Psoas muscle (tissue), 8 donors: Measurements from ENCODE around the gene COL23A1. TPM values are rescaled to one million over a fixed set of nuclear protein-coding genes. Genes with fewer than 3 reads are reported as not detected.

ENCODE experiments used
- ATAC-seq, 4 donors: fragments of 200-7000 bp; cut with Tn5 transposase; one replicate each; pipeline ENCODE4 v1.9.1; 2020; ENCODE audit warnings: moderate library complexity in 3 of 4, mild to moderate bottlenecking in 2 of 4
- DNase-seq, 2 donors: peaks; one replicate each; pipeline ENCODE4 v3.0.0-alpha.2; 2020
- H3K27ac ChIP-seq: fragments of 200-600 bp; one replicate; pipeline ENCODE4 v1.8.0; 2022
- H3K27me3 ChIP-seq, 3 donors: fragments of 200-600 bp in 1 of 3; one replicate each; pipeline versions ENCODE4 v1.6.1 to v1.8.0; 2013 to 2022; ENCODE audit warnings: low read length in 2 of 3, mild to moderate bottlenecking in 2 of 3, moderate library complexity in 1 of 3; ENCODE audit not compliant: insufficient read depth in 3 of 3
- H3K36me3 ChIP-seq, 2 donors: fragments of 200-600 bp in 1 of 2; one replicate each; pipeline versions ENCODE4 v1.6.1 to v1.8.0; 2013 to 2022; ENCODE audit warnings: low read depth in 1 of 2, mild to moderate bottlenecking in 1 of 2, moderate library complexity in 1 of 2; ENCODE audit not compliant: insufficient read depth in 1 of 2
- H3K4me1 ChIP-seq: fragments of 200-600 bp; one replicate; pipeline ENCODE4 v1.8.0; 2022
- H3K4me3 ChIP-seq: fragments of 200-600 bp; one replicate; pipeline ENCODE4 v1.8.0; 2022; ENCODE audit warnings: mild to moderate bottlenecking
- H3K9me3 ChIP-seq: fragments of 200-600 bp; one replicate; pipeline ENCODE4 v1.8.0; 2022
- WGBS, 3 donors: extraction: QIAGEN DNeasy Blood & Tissue Kit; methylation state at CpG; one replicate each; pipeline versions ENCODE4 v1.1.6 to v1.1.7; 2013; 5-methylcytosine and 5-hydroxymethylcytosine counted together
- intact Hi-C, 2 donors: fragments of 100-400 bp; cut with DNase I; formaldehyde crosslinking; loops; one replicate each; pipeline versions ENCODE4 v1.11.0 to v1.14.2; 2022
- polyA plus RNA-seq, 3 donors: library from polyadenylated mRNA; stranded (reverse); fragments of 200-250 nt; gene quantifications; one replicate each; pipeline ENCODE4 v1.2.3, GENCODE V29; 2013
- total RNA-seq, 4 donors: library from RNA; stranded (reverse); fragmentation: NEBNext Ultra II Directional in 2 of 4; extraction: Animal tissue kit (Norgen Biotek cat#: 25700) in 2 of 4; gene quantifications; one replicate each; pipeline versions ENCODE4 v1.2.1 to v1.2.4, GENCODE V29; 2021 to 2023
- TF ChIP-seq, protein P1 (sequence below): fragments of 200-600 bp; IDR thresholded peaks from one replicate; pipeline ENCODE4 v1.8.0; 2022; ENCODE audit warnings: antibody characterized with exemption
- donor health status: healthy with polysubstance abuse.
- donor health status: DM: no; HTN: no; CAD: no; lungs with moderate emphysema.
- donor health status: Bipolar disorder and iron deficiency.
- donor health status: healthy.
- donor health status: DM: yes; HTN: yes; CAD: no.
- donor health status: DM: no; HTN: no; CAD: no.
- donor health status: DM: no; HTN: no; CAD: no.
- donor health status: DM: yes; HTN: yes; CAD: no.

COL23A1 gene
- total and polyA plus RNA-seq, 7 donors, result 0.66 to 3.0 (median 1.2) TPM

- no peaks in the 10 kb centered on the region for H3K4me1 ChIP-seq
- peaks cover 0 to 29% (median 1%) of the 10 kb centered on the region in 3 donors for H3K27me3 ChIP-seq
- intact Hi-C loops, result no loop called here
- no peak overlapping the region for H3K27ac ChIP-seq
- TF ChIP-seq, protein P1, sequence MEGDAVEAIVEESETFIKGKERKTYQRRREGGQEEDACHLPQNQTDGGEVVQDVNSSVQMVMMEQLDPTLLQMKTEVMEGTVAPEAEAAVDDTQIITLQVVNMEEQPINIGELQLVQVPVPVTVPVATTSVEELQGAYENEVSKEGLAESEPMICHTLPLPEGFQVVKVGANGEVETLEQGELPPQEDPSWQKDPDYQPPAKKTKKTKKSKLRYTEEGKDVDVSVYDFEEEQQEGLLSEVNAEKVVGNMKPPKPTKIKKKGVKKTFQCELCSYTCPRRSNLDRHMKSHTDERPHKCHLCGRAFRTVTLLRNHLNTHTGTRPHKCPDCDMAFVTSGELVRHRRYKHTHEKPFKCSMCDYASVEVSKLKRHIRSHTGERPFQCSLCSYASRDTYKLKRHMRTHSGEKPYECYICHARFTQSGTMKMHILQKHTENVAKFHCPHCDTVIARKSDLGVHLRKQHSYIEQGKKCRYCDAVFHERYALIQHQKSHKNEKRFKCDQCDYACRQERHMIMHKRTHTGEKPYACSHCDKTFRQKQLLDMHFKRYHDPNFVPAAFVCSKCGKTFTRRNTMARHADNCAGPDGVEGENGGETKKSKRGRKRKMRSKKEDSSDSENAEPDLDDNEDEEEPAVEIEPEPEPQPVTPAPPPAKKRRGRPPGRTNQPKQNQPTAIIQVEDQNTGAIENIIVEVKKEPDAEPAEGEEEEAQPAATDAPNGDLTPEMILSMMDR, result no peak
- ATAC-seq, result no peak
- H3K4me3 ChIP-seq, result no peak overlapping the region
- no peaks in the 10 kb centered on the region for H3K36me3 ChIP-seq
- H3K9me3 ChIP-seq, result no peaks in the 10 kb centered on the region
- DNase-seq, result no peak
- WGBS, 3 donors, result 83 to 88% (median 85%) methylated on average over 8 of the region's 8 CpGs
Measured at GRCh38 chr5:178389026-178389729, 201.0 kb downstream of the COL23A1 start.

DNA sequence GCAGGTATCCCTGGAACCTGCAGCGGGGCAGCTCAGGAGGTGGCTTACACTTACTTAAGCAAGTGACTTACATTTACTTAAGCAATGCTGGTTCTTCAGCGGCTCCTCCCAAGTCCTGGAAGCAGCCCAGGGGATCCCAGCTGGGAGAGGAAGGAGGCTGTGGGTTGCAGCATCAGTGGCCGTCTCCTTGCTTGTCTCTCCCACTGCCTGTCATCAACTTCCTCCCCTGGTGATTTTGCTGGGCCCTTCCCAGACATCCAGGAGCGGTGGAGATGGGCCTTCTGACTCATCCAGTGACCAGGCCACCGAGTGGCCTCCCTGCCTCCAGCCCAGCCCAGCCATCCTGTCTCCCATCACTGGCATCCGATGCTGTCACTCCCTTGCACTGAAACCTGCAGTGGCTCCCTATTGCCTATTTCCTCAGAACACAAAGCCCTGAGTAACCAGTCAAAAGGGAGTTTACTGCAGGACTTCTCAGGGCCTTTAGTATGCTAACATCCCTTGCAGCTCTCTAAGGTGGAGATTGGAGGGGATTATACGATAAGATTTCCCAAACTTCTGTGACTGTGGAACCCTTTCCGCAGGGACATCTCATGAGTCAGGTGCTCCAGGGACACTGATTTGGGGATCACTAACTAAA, 201.7 kb downstream of the COL23A1 start:
- 73 to 80% (median 79%) methylated on average over 8 of the region's 8 CpGs for WGBS, 3 donors
- intact Hi-C loops, result no loop called here
- DNase-seq (peak; percentile 38 to 80), ATAC-seq (peak in 2 of 4 donors; percentile 22 to 37)
- Histone ChIP-seq H3K27ac (no peak overlapping the region), H3K36me3 (no peaks in the 10 kb centered on the region), H3K27me3 (peaks cover 0 to 23% (median 1%) of the 10 kb centered on the region in 3 donors), H3K4me1 (no peaks in the 10 kb centered on the region), H3K4me3 (no peak overlapping the region), H3K9me3 (no peaks in the 10 kb centered on the region)
- TF ChIP-seq, protein P1, result no peak

- TF ChIP-seq, protein P1, result no peak
- Histone ChIP-seq H3K4me3 (no peak overlapping the region), H3K9me3 (no peaks in the 10 kb centered on the region), H3K27ac (no peak overlapping the region), H3K36me3 (no peaks in the 10 kb centered on the region), H3K27me3 (peaks cover 0 to 16% (median 1%) of the 10 kb centered on the region in 3 donors), H3K4me1 (no peaks in the 10 kb centered on the region)
- intact Hi-C loops, result no loop called here
- DNase-seq, result no peak
- ATAC-seq, result no peak
- WGBS, 3 donors, result 92 to 94% (median 94%) methylated on average over 7 of the region's 7 CpGs
Measured at GRCh38 chr5:178387856-178388190, 202.4 kb downstream of the COL23A1 start.

DNA sequence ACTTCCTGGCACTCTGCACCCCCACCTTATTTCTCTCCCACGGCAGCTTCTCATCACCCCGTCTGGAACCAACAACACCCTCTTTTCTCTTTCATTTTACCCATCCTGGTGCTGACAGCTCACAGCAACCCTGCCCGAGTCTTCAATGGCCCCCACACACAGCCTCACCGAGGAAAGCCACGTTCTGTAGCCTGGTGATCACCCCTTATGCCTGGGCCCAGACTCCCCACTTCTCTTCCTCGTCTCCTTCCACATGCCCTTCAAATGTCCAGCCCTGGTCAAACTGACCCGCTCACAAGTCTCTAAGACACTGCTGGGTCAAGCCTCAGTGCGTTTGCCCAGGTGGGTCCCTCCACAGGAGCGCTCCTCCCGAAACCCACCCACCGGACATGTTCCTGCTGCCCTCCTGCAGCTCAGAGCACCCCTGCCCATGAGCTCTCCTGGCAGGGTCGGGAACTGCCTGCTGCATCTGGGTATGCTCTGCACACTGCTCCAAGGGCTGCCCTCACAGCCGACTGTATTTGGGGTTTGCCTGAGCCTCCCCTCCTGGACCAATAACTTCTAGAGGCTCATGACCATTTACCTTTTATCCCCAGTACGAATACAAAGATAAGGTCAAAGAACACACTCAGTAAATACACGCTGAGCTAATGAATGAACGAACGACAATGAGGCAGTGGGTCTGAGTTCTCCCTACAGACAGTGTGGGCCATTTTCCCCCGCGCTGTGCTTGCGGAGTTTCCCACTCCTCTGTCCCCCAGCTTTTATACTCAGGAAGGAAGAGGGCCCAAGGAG, 202.9 kb downstream of the COL23A1 start:
- WGBS, 3 donors, result 82 to 89% (median 87%) methylated on average over 20 of the region's 20 CpGs
- no peaks in the 10 kb centered on the region for H3K4me1 ChIP-seq
- H3K27ac ChIP-seq, result no peak overlapping the region
- DNase-seq (no peak), ATAC-seq (no peak)
- TF ChIP-seq, protein P1, result no peak
- H3K9me3 ChIP-seq, result no peaks in the 10 kb centered on the region
- H3K27me3 ChIP-seq, result peaks cover 0 to 10% (median 1%) of the 10 kb centered on the region in 3 donors
- no peak overlapping the region for H3K4me3 ChIP-seq
- intact Hi-C loops, result no loop called here
- no peaks in the 10 kb centered on the region for H3K36me3 ChIP-seq
